Measurements from ENCODE around the gene PPEF2.

- TF ChIP-seq RXRA (IDR thresholded peaks at IDR 0.05) (no peak), CTCF (IDR thresholded peaks at IDR 0.05; ENCODE audit: low read depth, low read length, missing input control) (no peak), NR2F2 (IDR thresholded peaks at IDR 0.05) (no peak), FOXA1 (IDR thresholded peaks at IDR 0.05) (no peak)
- TF ChIP-seq, protein P1, sequence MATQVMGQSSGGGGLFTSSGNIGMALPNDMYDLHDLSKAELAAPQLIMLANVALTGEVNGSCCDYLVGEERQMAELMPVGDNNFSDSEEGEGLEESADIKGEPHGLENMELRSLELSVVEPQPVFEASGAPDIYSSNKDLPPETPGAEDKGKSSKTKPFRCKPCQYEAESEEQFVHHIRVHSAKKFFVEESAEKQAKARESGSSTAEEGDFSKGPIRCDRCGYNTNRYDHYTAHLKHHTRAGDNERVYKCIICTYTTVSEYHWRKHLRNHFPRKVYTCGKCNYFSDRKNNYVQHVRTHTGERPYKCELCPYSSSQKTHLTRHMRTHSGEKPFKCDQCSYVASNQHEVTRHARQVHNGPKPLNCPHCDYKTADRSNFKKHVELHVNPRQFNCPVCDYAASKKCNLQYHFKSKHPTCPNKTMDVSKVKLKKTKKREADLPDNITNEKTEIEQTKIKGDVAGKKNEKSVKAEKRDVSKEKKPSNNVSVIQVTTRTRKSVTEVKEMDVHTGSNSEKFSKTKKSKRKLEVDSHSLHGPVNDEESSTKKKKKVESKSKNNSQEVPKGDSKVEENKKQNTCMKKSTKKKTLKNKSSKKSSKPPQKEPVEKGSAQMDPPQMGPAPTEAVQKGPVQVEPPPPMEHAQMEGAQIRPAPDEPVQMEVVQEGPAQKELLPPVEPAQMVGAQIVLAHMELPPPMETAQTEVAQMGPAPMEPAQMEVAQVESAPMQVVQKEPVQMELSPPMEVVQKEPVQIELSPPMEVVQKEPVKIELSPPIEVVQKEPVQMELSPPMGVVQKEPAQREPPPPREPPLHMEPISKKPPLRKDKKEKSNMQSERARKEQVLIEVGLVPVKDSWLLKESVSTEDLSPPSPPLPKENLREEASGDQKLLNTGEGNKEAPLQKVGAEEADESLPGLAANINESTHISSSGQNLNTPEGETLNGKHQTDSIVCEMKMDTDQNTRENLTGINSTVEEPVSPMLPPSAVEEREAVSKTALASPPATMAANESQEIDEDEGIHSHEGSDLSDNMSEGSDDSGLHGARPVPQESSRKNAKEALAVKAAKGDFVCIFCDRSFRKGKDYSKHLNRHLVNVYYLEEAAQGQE (IDR thresholded peaks at IDR 0.05): no peak
These were observed 81.6 kb downstream of the PPEF2 start for GRCh38 chr4:75820676-75821075.
